SK-N-SH (cell line): Measurements from ENCODE around the gene DIS3L2.

Source experiments
- CTCF ChIP-seq: fragments of 200-600 bp; sonication (generic); IDR thresholded peaks from 2 replicates; pipeline ENCODE4 v1.6.1; 2017; ENCODE audit warnings: antibody characterized with exemption, mild to moderate bottlenecking, moderate library complexity
- RXRA ChIP-seq: IDR thresholded peaks from 2 replicates; pipeline ENCODE4 v1.4.0; 2012; ENCODE audit warnings: low read depth, mild to moderate bottlenecking, borderline replicate concordance
- SIN3A ChIP-seq: IDR thresholded peaks from 2 replicates; pipeline ENCODE4 v1.6.1; 2012; ENCODE audit warnings: low read depth, mild to moderate bottlenecking, low read length, moderate library complexity, borderline replicate concordance

GRCh38 chr2:231925303-231926179 is 36.0 kb upstream of the DIS3L2 start:
- TF ChIP-seq CTCF (peak; percentile 79), SIN3A (no peak), RXRA (no peak)
